AG04450 (cell line): ENCODE results near the gene ADISSP. TPM values are rescaled to one million over a fixed set of nuclear protein-coding genes. Genes with fewer than 3 reads are reported as not detected.

Experiments
- CTCF ChIA-PET: fragments of 300-600, 350-600 bp; formaldehyde crosslinking; extraction: SDS; loops from one replicate; lab custom pipeline; 2022; ENCODE audit warnings: antibody characterized with exemption, inconsistent platforms; lab: Charles Lee
- POLR2A ChIA-PET: fragments of 350-600 bp; formaldehyde crosslinking; extraction: SDS; loops from one replicate; lab custom pipeline; 2021; ENCODE audit warnings: antibody characterized with exemption, inconsistent platforms; lab: Yijun Ruan, JAX
- DNase-seq: peaks from one replicate; pipeline ENCODE4 v3.0.0-alpha.2; 2011; ENCODE audit warnings: low read depth, low spot score
- H3K27ac ChIP-seq: one replicate; pipeline ENCODE4 v1.5.1; 2012; ENCODE audit warnings: low read depth, low read length, control low read depth
- H3K27me3 ChIP-seq: one replicate; pipeline ENCODE4 v1.6.0; 2012; ENCODE audit warnings: low read length; ENCODE audit not compliant: control insufficient read depth, insufficient read depth
- H3K4me3 ChIP-seq: 2 replicates; pipeline ENCODE4 v1.5.1; 2011; ENCODE audit warnings: mild to moderate bottlenecking, low read depth, low read length, control low read depth
- H3K9me3 ChIP-seq: 2 replicates; pipeline ENCODE4 v1.5.1; 2012; ENCODE audit warnings: low read length; ENCODE audit not compliant: control insufficient read depth, insufficient read depth
- polyA plus RNA-seq: library from polyadenylated mRNA; depleted of rRNA; stranded (reverse); fragments of >200 nt; gene quantifications from 2 replicates; pipeline ENCODE4 v1.2.3, GENCODE V29; 2011
- TF ChIP-seq, protein P1 (sequence below): IDR thresholded peaks from 2 replicates; pipeline ENCODE4 v1.5.1; 2011; ENCODE audit warnings: low read depth, low read length, control low read depth, inconsistent platforms

The ADISSP gene
- polyA plus RNA-seq, 1 experiment = 22.6 TPM

DNA sequence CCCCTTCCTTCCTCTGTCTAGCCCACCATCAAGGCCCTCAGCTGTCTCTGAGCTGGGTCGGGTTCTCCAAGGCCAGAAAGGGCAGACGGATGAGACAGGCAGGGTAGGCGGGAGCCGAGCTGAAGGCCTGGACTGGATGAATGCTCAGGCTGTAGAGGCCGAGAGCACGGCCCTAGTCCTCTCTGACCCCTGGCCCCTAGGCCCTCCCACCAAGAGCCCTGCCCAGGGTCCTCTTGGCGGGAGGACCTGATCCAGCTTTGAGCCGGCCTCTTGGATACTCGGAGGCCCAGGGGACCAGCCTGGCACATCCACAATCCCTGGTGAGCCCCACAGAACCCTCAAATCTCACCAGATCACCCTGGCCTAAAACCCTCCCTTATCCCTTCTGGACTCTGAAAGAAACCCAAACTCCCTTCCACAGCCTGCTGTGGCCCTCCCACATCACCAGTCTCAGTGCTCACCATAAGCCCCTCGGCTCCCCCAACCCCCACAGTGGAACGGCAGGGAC, 8.2 kb downstream of the ADISSP start:
- no peak overlapping the region for H3K4me3 ChIP-seq
- POLR2A ChIA-PET = no interaction called here
- CTCF ChIA-PET = no interaction called here
- TF ChIP-seq, protein P1, sequence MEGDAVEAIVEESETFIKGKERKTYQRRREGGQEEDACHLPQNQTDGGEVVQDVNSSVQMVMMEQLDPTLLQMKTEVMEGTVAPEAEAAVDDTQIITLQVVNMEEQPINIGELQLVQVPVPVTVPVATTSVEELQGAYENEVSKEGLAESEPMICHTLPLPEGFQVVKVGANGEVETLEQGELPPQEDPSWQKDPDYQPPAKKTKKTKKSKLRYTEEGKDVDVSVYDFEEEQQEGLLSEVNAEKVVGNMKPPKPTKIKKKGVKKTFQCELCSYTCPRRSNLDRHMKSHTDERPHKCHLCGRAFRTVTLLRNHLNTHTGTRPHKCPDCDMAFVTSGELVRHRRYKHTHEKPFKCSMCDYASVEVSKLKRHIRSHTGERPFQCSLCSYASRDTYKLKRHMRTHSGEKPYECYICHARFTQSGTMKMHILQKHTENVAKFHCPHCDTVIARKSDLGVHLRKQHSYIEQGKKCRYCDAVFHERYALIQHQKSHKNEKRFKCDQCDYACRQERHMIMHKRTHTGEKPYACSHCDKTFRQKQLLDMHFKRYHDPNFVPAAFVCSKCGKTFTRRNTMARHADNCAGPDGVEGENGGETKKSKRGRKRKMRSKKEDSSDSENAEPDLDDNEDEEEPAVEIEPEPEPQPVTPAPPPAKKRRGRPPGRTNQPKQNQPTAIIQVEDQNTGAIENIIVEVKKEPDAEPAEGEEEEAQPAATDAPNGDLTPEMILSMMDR = no peak
- H3K27me3 ChIP-seq = no peaks in the 10 kb centered on the region
- no peak overlapping the region for H3K27ac ChIP-seq
- no peak for DNase-seq
- no peaks in the 10 kb centered on the region for H3K9me3 ChIP-seq

GRCh38 chr20:3758566-3758965, 9.0 kb downstream of the ADISSP start:
- no peak overlapping the region for H3K4me3 ChIP-seq
- ChIA-PET POLR2A (no interaction called here), CTCF (no interaction called here)
- no peak overlapping the region for H3K27ac ChIP-seq
- no peaks in the 10 kb centered on the region for H3K9me3 ChIP-seq
- DNase-seq = no peak
- no peaks in the 10 kb centered on the region for H3K27me3 ChIP-seq
- TF ChIP-seq, protein P1 = no peak

- DNase-seq = no peak
- CTCF ChIA-PET = interaction anchor here (0.7 to 0.9 kb wide), 2 partner anchors 80 to 98 kb away, joined by 3 read pairs; no protein-coding TSS in a partner anchor
- Histone ChIP-seq H3K27me3 (no peaks in the 10 kb centered on the region), H3K27ac (no peak overlapping the region), H3K4me3 (no peak overlapping the region), H3K9me3 (no peaks in the 10 kb centered on the region; the same call in 1 of the 2 replicates)
- TF ChIP-seq, protein P1 = no peak
- POLR2A ChIA-PET = no interaction called here
Observed at GRCh38 chr20:3757268-3757667, 10.3 kb downstream of the ADISSP start.

GRCh38 chr20:3755814-3756480, 11.6 kb downstream of the ADISSP start:
- Histone ChIP-seq H3K9me3 (no peaks in the 10 kb centered on the region; the same call in 1 of the 2 replicates), H3K4me3 (no peak overlapping the region), H3K27ac (no peak overlapping the region), H3K27me3 (no peaks in the 10 kb centered on the region)
- POLR2A ChIA-PET = no interaction called here
- CTCF ChIA-PET = interaction anchor here (0.6 to 1.2 kb wide), 2 partner anchors 43 to 87 kb away, joined by 3 to 4 read pairs; partner anchors contain the start of gene SIGLEC1
- TF ChIP-seq, protein P1 = no peak
- DNase-seq = no peak

DNA sequence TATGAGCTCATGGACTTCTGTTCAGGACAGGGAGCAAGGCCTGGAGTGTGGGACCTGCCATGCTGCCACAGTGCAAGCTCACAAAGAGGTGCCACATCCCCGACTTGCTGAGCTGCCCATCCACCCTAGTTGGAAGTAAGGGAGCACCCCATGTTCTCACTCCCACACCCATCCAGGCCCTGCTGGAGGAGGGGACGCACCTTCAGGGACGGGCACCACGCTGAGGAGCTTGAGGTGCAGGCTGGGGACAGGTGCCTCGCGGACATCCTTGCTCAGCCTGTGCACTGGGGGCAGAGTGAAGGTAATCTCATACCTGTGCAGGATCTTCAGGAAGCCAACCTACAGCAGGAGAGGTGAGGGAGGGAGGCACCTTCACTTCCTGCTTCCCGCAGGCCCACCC, 12.3 kb downstream of the ADISSP start:
- Histone ChIP-seq H3K9me3 (peaks cover under 1% of the 10 kb centered on the region; the same call in 1 of the 2 replicates), H3K27me3 (no peaks in the 10 kb centered on the region), H3K27ac (no peak overlapping the region), H3K4me3 (no peak overlapping the region)
- POLR2A ChIA-PET = interaction anchor here (0.8 kb wide), 1 partner anchor 11 kb away, joined by 3 read pairs; no protein-coding TSS in a partner anchor
- no peak for DNase-seq
- TF ChIP-seq, protein P1 = no peak
- CTCF ChIA-PET = interaction anchor here (0.8 to 1.2 kb wide), 2 partner anchors 75 to 88 kb away, joined by 3 read pairs; no protein-coding TSS in a partner anchor
